Stomach (tissue), 9 donors: ENCODE data around the gene AK1. TPM values are rescaled to one million over a fixed set of nuclear protein-coding genes. Genes with fewer than 3 reads are reported as not detected.

Source experiments
- DNase-seq, 2 donors: peaks; one replicate each; pipeline versions ENCODE4 v3.0.0 to v3.0.0-alpha.2; 2013 to 2019
- H3K27ac ChIP-seq, 5 donors: fragments of 200-600 bp in 4 of 5; sonication (generic) in 4 of 5; one replicate each; pipeline ENCODE4 v1.5.1; 2013 to 2019; ENCODE audit warnings: mild to moderate bottlenecking in 1 of 5, moderate library complexity in 1 of 5
- H3K27me3 ChIP-seq, 3 donors: fragments of 200-600 bp; sonication (generic); one replicate each; pipeline ENCODE4 v1.5.1; 2017 to 2019; ENCODE audit warnings: mixed run types in 1 of 3
- H3K36me3 ChIP-seq, 4 donors: fragments of 200-600 bp; sonication (generic); 1 replicate in 3 of 4; 2 replicates in 1 of 4; pipeline ENCODE4 v1.5.1; 2016 to 2019
- H3K4me1 ChIP-seq, 4 donors: fragments of 200-600 bp; sonication (generic); one replicate each; pipeline ENCODE4 v1.5.1; 2016 to 2019
- H3K4me3 ChIP-seq, 4 donors: fragments of 200-600 bp; sonication (generic) in 3 of 4; one replicate each; pipeline ENCODE4 v1.5.1; 2016 to 2019; ENCODE audit warnings: mild to moderate bottlenecking in 1 of 4
- H3K9me3 ChIP-seq, 4 donors: fragments of 200-600 bp; sonication (generic); one replicate each; pipeline ENCODE4 v1.5.1; 2016 to 2019
- CTCF ChIP-seq, 7 experiments: fragments of 450-650 bp in 4 of 7; fragments of 200-600 bp in 3 of 7; sonication (generic) in 3 of 7; IDR thresholded peaks; one replicate each; pipeline ENCODE4 v1.5.1; 2016 to 2019; ENCODE audit warnings: antibody characterized with exemption in 7 of 7, control low read depth in 2 of 7, mild to moderate bottlenecking in 1 of 7
- EP300 ChIP-seq: sonication (generic); formaldehyde crosslinking; IDR thresholded peaks from one replicate; pipeline ENCODE4 v1.6.1; 2017; ENCODE audit warnings: antibody characterized with exemption
- POLR2A ChIP-seq, 4 donors: fragments of 450-650 bp; IDR thresholded peaks; one replicate each; pipeline ENCODE4 v1.6.1; 2016; ENCODE audit warnings: antibody characterized with exemption in 4 of 4, control low read depth in 2 of 4, mild to moderate bottlenecking in 1 of 4, moderate library complexity in 1 of 4
- POLR2AphosphoS5 ChIP-seq, 3 donors: sonication (generic); formaldehyde crosslinking; IDR thresholded peaks; one replicate each; pipeline ENCODE4 v1.6.1; 2016; ENCODE audit warnings: antibody characterized with exemption in 3 of 3
- WGBS, 5 donors: extraction: QIAGEN DNeasy Blood & Tissue Kit in 3 of 5; methylation state at CpG; one replicate each; pipeline versions ENCODE4 v1.1.5 to v1.1.7; 2013 to 2018; 5-methylcytosine and 5-hydroxymethylcytosine counted together
- intact Hi-C: fragments of 100-400 bp; cut with DNase I; formaldehyde crosslinking; loops from one replicate; pipeline ENCODE4 v1.15.1; 2023; ENCODE audit warnings: low total_unique reads
- polyA plus RNA-seq, 3 donors: library from polyadenylated mRNA; stranded (reverse); fragments of 200-250 nt; gene quantifications; one replicate each; pipeline ENCODE4 v1.2.3, GENCODE V29; 2013
- total RNA-seq, 5 donors: library from RNA; depleted of rRNA; stranded (reverse); fragments of >200 nt; gene quantifications; one replicate each; pipeline versions ENCODE4 v1.1.0 to v1.2.3, GENCODE V29; 2014 to 2016
- donor health status: healthy with polysubstance abuse.
- donor health status: Bipolar disorder and iron deficiency.
- donor health status: healthy.

AK1 gene
- total and polyA plus RNA-seq, 8 donors: 7.2 to 92.1 (median 64.4) TPM; not detected in 1

- Histone ChIP-seq H3K36me3 (peaks cover 5 to 31% (median 25%) of the 10 kb centered on the region in 4 donors), H3K27ac (peak overlapping the region in 3 of 5 donors; percentile 10 to 87 (median 85)), H3K9me3 (no peaks in the 10 kb centered on the region), H3K4me1 (peaks cover 50 to 57% (median 54%) of the 10 kb centered on the region in 4 donors), H3K4me3 (peak overlapping the region in 1 of 4 donors; percentile 72), H3K27me3 (no peaks in the 10 kb centered on the region)
- intact Hi-C loops: no loop called here
- 79 to 88% (median 82%) methylated on average over 10 of the region's 10 CpGs for WGBS, 5 donors
- no peak for TF ChIP-seq POLR2A (IDR thresholded peaks at IDR 0.05)
- TF ChIP-seq EP300: no peak
- TF ChIP-seq CTCF (IDR thresholded peaks at IDR 0.05): no peak
- no peak for TF ChIP-seq POLR2AphosphoS5 (IDR thresholded peaks at IDR 0.05)
- peak in 1 of 2 donors; percentile 53 for DNase-seq
These were observed 2.0 kb downstream of the AK1 start for GRCh38 chr9:127875306-127875966.

GRCh38 chr9:127874301-127875221, 2.9 kb downstream of the AK1 start:
- intact Hi-C loops: no loop called here
- TF ChIP-seq POLR2A (IDR thresholded peaks at IDR 0.05) (no peak), EP300 (no peak), CTCF (IDR thresholded peaks at IDR 0.05) (no peak), POLR2AphosphoS5 (IDR thresholded peaks at IDR 0.05) (no peak)
- 67 to 80% (median 75%) methylated on average over 14 to 19 of the region's 19 CpGs for WGBS, 5 donors
- Histone ChIP-seq H3K27ac (peak overlapping the region in 4 of 5 donors; percentile 38 to 87 (median 66)), H3K4me3 (peak overlapping the region in 2 of 4 donors; percentile 15 to 72), H3K27me3 (no peaks in the 10 kb centered on the region), H3K36me3 (peaks cover 5 to 36% (median 26%) of the 10 kb centered on the region in 4 donors), H3K4me1 (peaks cover 50 to 57% (median 54%) of the 10 kb centered on the region in 4 donors), H3K9me3 (no peaks in the 10 kb centered on the region)
- no peak for DNase-seq

- TF ChIP-seq CTCF (IDR thresholded peaks at IDR 0.05) (no peak), POLR2A (IDR thresholded peaks at IDR 0.05) (no peak), POLR2AphosphoS5 (IDR thresholded peaks at IDR 0.05) (no peak), EP300 (no peak)
- intact Hi-C loops: no loop called here
- peak overlapping the region in 2 of 4 donors; percentile 15 to 26 for H3K4me3 ChIP-seq
- peak; percentile 79 to 90 for DNase-seq
- peak overlapping the region in 4 of 5 donors; percentile 38 to 85 (median 52) for H3K27ac ChIP-seq
- no peaks in the 10 kb centered on the region for H3K9me3 ChIP-seq
- H3K4me1 ChIP-seq: peaks cover 50 to 57% (median 54%) of the 10 kb centered on the region in 4 donors
- 21 to 48% (median 33%) methylated on average over 4 to 10 of the region's 10 CpGs for WGBS, 5 donors
- H3K27me3 ChIP-seq: no peaks in the 10 kb centered on the region
- H3K36me3 ChIP-seq: peaks cover 5 to 43% (median 30%) of the 10 kb centered on the region in 4 donors
These were observed 3.6 kb downstream of the AK1 start for GRCh38 chr9:127873886-127874285.

- H3K27me3 ChIP-seq: no peaks in the 10 kb centered on the region
- intact Hi-C loops: no loop called here
- H3K27ac ChIP-seq: peak overlapping the region in 2 of 5 donors; percentile 58 to 85
- TF ChIP-seq CTCF (IDR thresholded peaks at IDR 0.05) (no peak), POLR2A (IDR thresholded peaks at IDR 0.05) (no peak), EP300 (no peak), POLR2AphosphoS5 (IDR thresholded peaks at IDR 0.05) (no peak)
- H3K36me3 ChIP-seq: peaks cover 5 to 49% (median 36%) of the 10 kb centered on the region in 4 donors
- H3K4me3 ChIP-seq: no peak overlapping the region
- no peaks in the 10 kb centered on the region for H3K9me3 ChIP-seq
- WGBS, 5 donors: 69 to 86% (median 82%) methylated on average over 5 to 19 of the region's 19 CpGs
- peaks cover 48 to 53% (median 51%) of the 10 kb centered on the region in 4 donors for H3K4me1 ChIP-seq
- peak in 1 of 2 donors; percentile 56 for DNase-seq
These were observed 4.2 kb downstream of the AK1 start for GRCh38 chr9:127873223-127873691.
